K562 (cell line): ENCODE measurements around the gene HYOU1. TPM values are rescaled to one million over a fixed set of nuclear protein-coding genes. Genes with fewer than 3 reads are reported as not detected.

Experiments used
- ATAC-seq: fragments of 200-7000 bp; cut with Tn5 transposase; 3 replicates; pipeline ENCODE4 v1.9.1; 2020; ENCODE audit warnings: moderate library complexity
- BruUV-seq: library from RNA; stranded (reverse); fragments of 400-500 nt; replicated peaks from 2 replicates; lab custom pipeline; 2021; lab: Mats Ljungman, UMichigan
- CTCF ChIA-PET: fragments of 300-600 bp; formaldehyde crosslinking; extraction: SDS; loops from one replicate; lab custom pipeline; 2021; ENCODE audit warnings: low intra/inter-chr PET ratio; lab: Yijun Ruan, JAX
- POLR2A ChIA-PET: fragments of 300-600, 350-650 bp; sonication (Branson Sonifier 250); formaldehyde crosslinking; extraction: SDS; loops from one replicate; lab custom pipeline; 2021; ENCODE audit warnings: antibody characterized with exemption, inconsistent platforms; lab: Yijun Ruan, JAX
- DNase-seq, 4 experiments: peaks; one replicate each; pipeline versions ENCODE4 v3.0.0 to v3.0.0-alpha.2; 2011 to 2018; ENCODE audit warnings: low spot score in 3 of 4, mixed read lengths in 3 of 4; ENCODE audit errors: extremely low read depth in 1 of 4
- FAIRE-seq: peaks from 2 replicates; lab custom pipeline; 2011; peaks lifted over from hg19 to GRCh38; lab: Jason Lieb, UNC
- H2AFZ ChIP-seq: 2 replicates; pipeline ENCODE4 v1.6.0; 2011; ENCODE audit warnings: low read depth, low read length, control low read depth, inconsistent platforms
- H3K27ac ChIP-seq: fragments of 200-600 bp; 3 replicates; pipeline ENCODE4 v1.8.0; 2011; ENCODE audit warnings: low read depth, mild to moderate bottlenecking, control low read depth, inconsistent platforms, low read length, moderate library complexity, mixed read lengths; ENCODE audit errors: extremely low read depth
- H3K27me3 ChIP-seq, 2 experiments: fragments of 300-600 bp in 1 of 2; 2 replicates in 1 of 2; 3 replicates in 1 of 2; pipeline versions ENCODE4 v1.6.0 to v1.8.0; 2011; ENCODE audit warnings: inconsistent platforms in 2 of 2, low read length in 2 of 2, mild to moderate bottlenecking in 1 of 2, mixed read lengths in 1 of 2, moderate library complexity in 1 of 2; ENCODE audit not compliant: control insufficient read depth in 2 of 2, insufficient read depth in 2 of 2
- H3K36me3 ChIP-seq: fragments of 300-600 bp; 3 replicates; pipeline ENCODE4 v1.8.0; 2011; ENCODE audit warnings: mild to moderate bottlenecking, low read length, inconsistent platforms; ENCODE audit not compliant: control insufficient read depth, insufficient read depth
- H3K4me1 ChIP-seq, 2 experiments: fragments of 200-600 bp in 1 of 2; replicated peaks in 1 of 2; 2 replicates in 1 of 2; 3 replicates in 1 of 2; pipeline versions ENCODE4 v1.5.1 to v1.8.0; 2011; ENCODE audit warnings: inconsistent platforms in 2 of 2, low read length in 2 of 2, mild to moderate bottlenecking in 1 of 2, mixed read lengths in 1 of 2, moderate library complexity in 1 of 2; ENCODE audit not compliant: control insufficient read depth in 2 of 2, insufficient read depth in 2 of 2
- H3K4me2 ChIP-seq: 2 replicates; pipeline ENCODE4 v1.6.1; 2011; ENCODE audit warnings: low read length, control low read depth, inconsistent platforms, mixed read lengths; ENCODE audit not compliant: insufficient read depth
- H3K4me3 ChIP-seq: fragments of 200-600 bp; sonication (generic), shearing (Covaris generic); 2 replicates; pipeline ENCODE4 v1.5.1; 2016; ENCODE audit warnings: control low read depth, inconsistent platforms
- H3K79me2 ChIP-seq: fragments of 200-600 bp; 3 replicates; pipeline ENCODE4 v1.8.0; 2011; ENCODE audit warnings: low read length, inconsistent platforms; ENCODE audit not compliant: control insufficient read depth, insufficient read depth
- H3K9ac ChIP-seq, 2 experiments: 2 replicates each; pipeline versions ENCODE4 v1.6.0 to v1.6.1; 2011; ENCODE audit warnings: low read depth in 2 of 2, low read length in 2 of 2, control low read depth in 1 of 2, inconsistent platforms in 1 of 2, mild to moderate bottlenecking in 1 of 2, mixed read lengths in 1 of 2; ENCODE audit not compliant: insufficient read depth in 1 of 2
- H3K9me1 ChIP-seq: one replicate; pipeline ENCODE4 v1.6.0; 2011; ENCODE audit warnings: inconsistent platforms, mild to moderate bottlenecking, low read length, moderate library complexity; ENCODE audit not compliant: control insufficient read depth, insufficient read depth
- H3K9me3 ChIP-seq: replicated peaks from 2 replicates; pipeline ENCODE4 v1.5.1; 2011; ENCODE audit warnings: low read depth, low read length, inconsistent platforms; ENCODE audit not compliant: control insufficient read depth, insufficient read depth
- H4K20me1 ChIP-seq: replicated peaks from 2 replicates; pipeline ENCODE4 v1.6.1; 2011; ENCODE audit warnings: low read length, inconsistent platforms, mixed read lengths; ENCODE audit not compliant: control insufficient read depth, insufficient read depth
- ATF3 ChIP-seq, 2 experiments: fragments of 450-650 bp in 1 of 2; sonication (generic) in 1 of 2; formaldehyde crosslinking in 1 of 2; IDR thresholded peaks in 1 of 2; conservative IDR thresholded peaks in 1 of 2; 2 replicates each; pipeline versions ENCODE4 v1.6.1 to v1.8.1; 2016 to 2023; ENCODE audit warnings: mild to moderate bottlenecking in 2 of 2, moderate library complexity in 2 of 2, inconsistent platforms in 1 of 2, missing genetic modification reagents in 1 of 2
- C11orf30 ChIP-seq: fragments of 450-650 bp; IDR thresholded peaks from 2 replicates; pipeline ENCODE4 v1.6.1; 2016; ENCODE audit warnings: low read depth, mild to moderate bottlenecking
- E2F8 ChIP-seq: fragments of 450-650 bp; IDR thresholded peaks from 2 replicates; pipeline ENCODE4 v1.7.1; 2018; ENCODE audit warnings: mild to moderate bottlenecking, low read depth; ENCODE audit not compliant: partially characterized antibody
- ETV6 ChIP-seq, 3 experiments: fragments of 150-350 bp in 1 of 3; sonication (generic) in 1 of 3; formaldehyde crosslinking in 1 of 3; IDR thresholded peaks; 2 replicates each; pipeline versions ENCODE4 v1.6.1 to v1.8.0; 2014 to 2022; ENCODE audit warnings: borderline replicate concordance in 2 of 3, low read depth in 2 of 3, antibody characterized with exemption in 1 of 3, low read length in 1 of 3, mild to moderate bottlenecking in 1 of 3, missing genetic modification reagents in 1 of 3
- HDAC1 ChIP-seq, 2 experiments: fragments of 450-650 bp; IDR thresholded peaks; 2 replicates each; pipeline ENCODE4 v1.6.1; 2016 to 2017; ENCODE audit warnings: inconsistent platforms in 1 of 2, mild to moderate bottlenecking in 1 of 2, moderate library complexity in 1 of 2
- MAFF ChIP-seq: IDR thresholded peaks from 2 replicates; pipeline ENCODE4 v1.6.1; 2012; ENCODE audit warnings: low read length, improper control_type of control experiment
- MAFG ChIP-seq: fragments of 450-650 bp; conservative IDR thresholded peaks from 2 replicates; pipeline ENCODE4 v1.6.1; 2016; ENCODE audit warnings: missing genetic modification characterization, missing compliant biosample characterization
- MIER1 ChIP-seq: fragments of 450-650 bp; IDR thresholded peaks from 2 replicates; pipeline ENCODE4 v1.6.1; 2016; ENCODE audit warnings: antibody characterized with exemption, mild to moderate bottlenecking, low read depth
- NCOA6 ChIP-seq: fragments of 450-650 bp; IDR thresholded peaks from 2 replicates; pipeline ENCODE4 v1.6.1; 2017; ENCODE audit warnings: mild to moderate bottlenecking
- PHTF2 ChIP-seq: fragments of 250-450 bp; sonication (Bioruptor Pico); IDR thresholded peaks from 2 replicates; pipeline ENCODE4 v1.5.0; 2021; ENCODE audit warnings: mild to moderate bottlenecking
- RBM17 ChIP-seq: fragments of 200-400 bp; formaldehyde crosslinking; IDR thresholded peaks from 2 replicates; pipeline ENCODE4 v1.6.1; 2017; ENCODE audit warnings: low read depth, mild to moderate bottlenecking, low read length, borderline replicate concordance
- STAT5B ChIP-seq: fragments of 250-450 bp; sonication (Bioruptor Pico); IDR thresholded peaks from 2 replicates; pipeline ENCODE4 v1.8.0; 2021; ENCODE audit warnings: mild to moderate bottlenecking, inconsistent platforms
- THAP12 ChIP-seq: fragments of 250-450 bp; sonication (Bioruptor Pico); IDR thresholded peaks from 2 replicates; pipeline ENCODE4 v1.9.0; 2021; ENCODE audit warnings: mild to moderate bottlenecking, inconsistent platforms
- XRCC4 ChIP-seq: IDR thresholded peaks from one replicate; pipeline ENCODE4 v1.6.1; 2011; ENCODE audit not compliant: insufficient read depth, insufficient read length; ENCODE audit errors: extremely low read depth
- ZNF384 ChIP-seq: IDR thresholded peaks from 2 replicates; pipeline ENCODE4 v1.6.1; 2012; ENCODE audit warnings: low read depth, low read length, improper control_type of control experiment
- WGBS: fragments of 100-300 bp; shearing (Covaris generic); methylation state at CpG from one replicate; pipeline ENCODE4 v1.1.6; 2016; ENCODE audit warnings: low coverage, mixed read lengths; ENCODE audit not compliant: insufficient coverage; ENCODE audit errors: missing lambda C conversion rate; 5-methylcytosine and 5-hydroxymethylcytosine counted together
- in situ Hi-C: fragments of 300-500 bp; cut with MboI; formaldehyde crosslinking; loops from 4 replicates; pipeline ENCODE4 v1.15.0; 2018; ENCODE audit warnings: inconsistent platforms, mixed read lengths
- intact Hi-C: fragments of 100-400 bp; cut with micrococcal nuclease; formaldehyde crosslinking; loops from 2 replicates; pipeline ENCODE4 v1.14.2; 2022
- polyA plus RNA-seq, 8 experiments: library from polyadenylated mRNA; depleted of rRNA in 4 of 8; stranded (reverse) in 5 of 8; unstranded in 3 of 8; fragments of >200 nt; fragmentation: Nextera tagmentation in 2 of 8; fragmentation: Illumina TruSeq in 1 of 8; extraction: Ambion mirVana in 2 of 8; extraction: Trizol in 1 of 8; gene quantifications; 2 replicates each; pipeline versions ENCODE4 v1.2.1 to v1.2.3, GENCODE V29; 2011 to 2014; ENCODE audit warnings: inconsistent platforms in 1 of 8, missing spikeins in 1 of 8
- total RNA-seq, 7 experiments: library from RNA; depleted of rRNA in 6 of 7; stranded (reverse); fragments of >200 nt in 6 of 7; fragmentation: Illumina TruSeq in 2 of 7; extraction: Trizol in 2 of 7; gene quantifications; 2 replicates each; pipeline versions ENCODE4 v1.2.1 to v1.2.3, GENCODE V29; 2011 to 2021; ENCODE audit warnings: low replicate concordance in 1 of 7

Gene HYOU1
- total and polyA plus RNA-seq, 9 of the 15 experiments (the other 6 are each of a cell fraction or from before 2014, with no cell fraction given): 19.5 to 197 (median 128) TPM

GRCh38 chr11:119041821-119042514, 15.0 kb downstream of the HYOU1 start:
- WGBS: 31% methylated on average over 3 of the region's 4 CpGs
- FAIRE-seq: no peak
- TF ChIP-seq THAP12 (CRISPR knock-in tag): no peak
- peak; percentile 39; the same call in 1 of the 2 replicates for TF ChIP-seq MAFG (tag)
- TF ChIP-seq HDAC1 (IDR thresholded peaks at IDR 0.05): no peak
- peak; percentile 30; the same call in 1 of the 2 replicates for TF ChIP-seq ATF3 (IDR thresholded peaks at IDR 0.05)
- no peak for TF ChIP-seq ATF3 (CRISPR knock-in tag; conservative IDR thresholded peaks at IDR 0.05)
- no peak for TF ChIP-seq NCOA6
- no peak for TF ChIP-seq STAT5B (CRISPR knock-in tag)
- peak; percentile 66 for TF ChIP-seq C11orf30
- TF ChIP-seq ETV6 (IDR thresholded peaks at IDR 0.05; ENCODE audit: borderline replicate concordance in 1 of 2, low read depth in 2 of 2, low read length in 1 of 2): no peak
- TF ChIP-seq ETV6 (CRISPR knock-in tag; IDR thresholded peaks at IDR 0.05; ENCODE audit: borderline replicate concordance): no peak
- no peak for TF ChIP-seq PHTF2 (CRISPR knock-in tag)
- TF ChIP-seq E2F8: no peak
- TF ChIP-seq XRCC4: no peak
- 0 out of 2 replicates have a peak, but pooled peaks have one; percentile 15 for TF ChIP-seq ZNF384
- TF ChIP-seq MIER1: no peak
- peak; percentile 33; the same call in 1 of the 2 replicates for TF ChIP-seq MAFF
- TF ChIP-seq RBM17: no peak

More at GRCh38 chr11:119041821-119042514, 15.0 kb downstream of the HYOU1 start:
- Histone ChIP-seq H2AFZ (no peak overlapping the region), H3K27ac (peak overlapping the region; percentile 29; the same call in 1 of the 3 replicates), H3K36me3 (peaks cover 27% of the 10 kb centered on the region; the same call in 2 of the 3 replicates), H3K4me1 (peaks cover 6% of the 10 kb centered on the region in 2 experiments; a peak in 3 of 5 replicates), H3K4me3 (no peak overlapping the region), H3K27me3 (no peaks in the 10 kb centered on the region), H3K79me2 (no peaks in the 10 kb centered on the region), H3K9ac (no peak overlapping the region), H3K9me3 (no peaks in the 10 kb centered on the region), H4K20me1 (no peaks in the 10 kb centered on the region), H3K9me1 (no peaks in the 10 kb centered on the region), H3K4me2 (no peak overlapping the region)
- ATAC-seq (peak; percentile 11), DNase-seq (peak in 3 of 4 experiments; percentile 2 to 44 (median 12))
- ChIA-PET POLR2A (interaction anchor here (0.6 to 9.3 kb wide), 7 partner anchors 9 to 326 kb away, joined by 3 to 132 read pairs (median 3); partner anchors contain the start of genes HINFP, HMBS and HYOU1), CTCF (interaction anchor here (0.6 kb wide), 1 partner anchor 153 kb away, joined by 4 read pairs; no protein-coding TSS in a partner anchor)
- intact Hi-C loops: no loop called here
- no TSS peak for BruUV-seq
- in situ Hi-C loops: no loop called here
